ENCODE data around the gene PDE8B. TPM values are rescaled to one million over a fixed set of nuclear protein-coding genes. Genes with fewer than 3 reads are reported as not detected.

The PDE8B gene
- total RNA-seq, 4 donors from 2014 or later = 0.16 to 1.3 (median 0.71) TPM; not detected in 1

GRCh38 chr5:77413049-77413448, 202.6 kb downstream of the PDE8B start:
- intact Hi-C loops (cut with DNase I; ENCODE audit: low total_unique reads) = no loop called here
- TF ChIP-seq POLR2A (IDR thresholded peaks at IDR 0.05) (no peak), CTCF (IDR thresholded peaks at IDR 0.05 in 4 of 5, conservative IDR thresholded peaks at IDR 0.05 in 1 of 5) (no peak)
- no peak overlapping the region for H3K4me3 ChIP-seq
- no peaks in the 10 kb centered on the region for H3K4me1 ChIP-seq
- in situ Hi-C loops (cut with MboI; ENCODE audit: low sequenced_read_pairs in 4 of 4) = no loop called here
- DNase-seq (no peak), ATAC-seq (no peak)
- no peak overlapping the region for H3K27ac ChIP-seq
- no peaks in the 10 kb centered on the region for H3K36me3 ChIP-seq
- no peaks in the 10 kb centered on the region for H3K9me3 ChIP-seq
- no peaks in the 10 kb centered on the region for H3K27me3 ChIP-seq

GRCh38 chr5:77418162-77418561, 207.7 kb downstream of the PDE8B start:
- in situ Hi-C loops (cut with MboI; ENCODE audit: low sequenced_read_pairs in 4 of 4) (no loop called here), intact Hi-C loops (cut with DNase I; ENCODE audit: low total_unique reads) (no loop called here)
- ATAC-seq = no peak
- no peak for DNase-seq
- Histone ChIP-seq H3K4me1 (no peaks in the 10 kb centered on the region), H3K4me3 (no peak overlapping the region), H3K27ac (no peak overlapping the region), H3K9me3 (no peaks in the 10 kb centered on the region), H3K36me3 (no peaks in the 10 kb centered on the region), H3K27me3 (no peaks in the 10 kb centered on the region)
- TF ChIP-seq CTCF (IDR thresholded peaks at IDR 0.05 in 4 of 5, conservative IDR thresholded peaks at IDR 0.05 in 1 of 5) (no peak), POLR2A (IDR thresholded peaks at IDR 0.05) (no peak)

- Histone ChIP-seq H3K27me3 (no peaks in the 10 kb centered on the region), H3K4me3 (no peak overlapping the region), H3K36me3 (no peaks in the 10 kb centered on the region), H3K9me3 (no peaks in the 10 kb centered on the region), H3K4me1 (no peaks in the 10 kb centered on the region), H3K27ac (no peak overlapping the region)
- no peak for DNase-seq
- TF ChIP-seq POLR2A (IDR thresholded peaks at IDR 0.05) = no peak
- TF ChIP-seq CTCF (IDR thresholded peaks at IDR 0.05 in 4 of 5, conservative IDR thresholded peaks at IDR 0.05 in 1 of 5) = no peak
- ATAC-seq = no peak
- intact Hi-C loops (cut with DNase I; ENCODE audit: low total_unique reads) = no loop called here
- in situ Hi-C loops (cut with MboI; ENCODE audit: low sequenced_read_pairs in 4 of 4) = no loop called here
These were observed 208.4 kb downstream of the PDE8B start for GRCh38 chr5:77418601-77419581.

GRCh38 chr5:77419644-77420582, 209.4 kb downstream of the PDE8B start:
- H3K36me3 ChIP-seq = no peaks in the 10 kb centered on the region
- no peaks in the 10 kb centered on the region for H3K4me1 ChIP-seq
- H3K27me3 ChIP-seq = no peaks in the 10 kb centered on the region
- DNase-seq (no peak), ATAC-seq (no peak)
- in situ Hi-C loops (cut with MboI; ENCODE audit: low sequenced_read_pairs in 4 of 4) = no loop called here
- intact Hi-C loops (cut with DNase I; ENCODE audit: low total_unique reads) = no loop called here
- TF ChIP-seq POLR2A (IDR thresholded peaks at IDR 0.05) (no peak), CTCF (IDR thresholded peaks at IDR 0.05 in 4 of 5, conservative IDR thresholded peaks at IDR 0.05 in 1 of 5) (no peak)
- no peak overlapping the region for H3K4me3 ChIP-seq
- H3K27ac ChIP-seq = no peak overlapping the region
- H3K9me3 ChIP-seq = no peaks in the 10 kb centered on the region

All from gastrocnemius medialis (tissue), 4 donors.